Measurements from ENCODE around the gene PRODH2. TPM values are rescaled to one million over a fixed set of nuclear protein-coding genes. Genes with fewer than 3 reads are reported as not detected.

Gene PRODH2
- total and polyA plus RNA-seq, 2 of the 13 experiments (the other 11 are each of a cell fraction or from before 2014, with no cell fraction given): 86.7 to 118 TPM

DNA sequence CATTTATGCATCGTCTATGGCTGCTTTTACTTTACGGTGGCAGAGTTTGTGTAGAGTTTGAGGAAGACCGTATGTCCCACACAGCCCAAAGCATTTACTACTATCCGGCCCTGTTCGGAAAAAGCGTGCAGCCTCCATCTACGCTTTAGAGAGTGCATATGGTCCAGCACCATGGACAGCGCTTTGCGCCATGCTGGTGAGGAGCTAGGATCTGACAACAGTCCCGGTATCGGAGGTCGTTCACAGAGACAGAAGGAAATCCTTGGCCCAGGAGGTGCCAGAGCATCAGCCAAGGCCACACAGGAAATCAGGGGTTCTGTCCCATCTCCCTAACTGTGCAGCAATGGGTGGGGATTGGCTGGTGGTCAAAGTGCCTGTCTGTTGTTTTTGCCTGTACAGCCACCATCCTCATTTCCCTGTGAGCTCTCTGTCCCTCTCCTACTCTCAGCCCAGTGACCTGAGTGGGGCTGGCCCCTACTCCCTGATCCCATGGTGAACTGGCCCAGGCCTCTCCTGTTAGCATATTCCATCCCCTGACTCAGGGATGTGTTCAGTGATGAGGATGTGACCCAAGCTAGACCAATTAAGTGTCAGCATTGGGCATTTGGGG lies 16.2 kb upstream of the PRODH2 start (continued):
- TF ChIP-seq, protein P1, sequence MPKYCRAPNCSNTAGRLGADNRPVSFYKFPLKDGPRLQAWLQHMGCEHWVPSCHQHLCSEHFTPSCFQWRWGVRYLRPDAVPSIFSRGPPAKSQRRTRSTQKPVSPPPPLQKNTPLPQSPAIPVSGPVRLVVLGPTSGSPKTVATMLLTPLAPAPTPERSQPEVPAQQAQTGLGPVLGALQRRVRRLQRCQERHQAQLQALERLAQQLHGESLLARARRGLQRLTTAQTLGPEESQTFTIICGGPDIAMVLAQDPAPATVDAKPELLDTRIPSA (CRISPR knock-in tag; IDR thresholded peaks at IDR 0.05; ENCODE audit: borderline replicate concordance): no peak
- TF ChIP-seq, protein P2, sequence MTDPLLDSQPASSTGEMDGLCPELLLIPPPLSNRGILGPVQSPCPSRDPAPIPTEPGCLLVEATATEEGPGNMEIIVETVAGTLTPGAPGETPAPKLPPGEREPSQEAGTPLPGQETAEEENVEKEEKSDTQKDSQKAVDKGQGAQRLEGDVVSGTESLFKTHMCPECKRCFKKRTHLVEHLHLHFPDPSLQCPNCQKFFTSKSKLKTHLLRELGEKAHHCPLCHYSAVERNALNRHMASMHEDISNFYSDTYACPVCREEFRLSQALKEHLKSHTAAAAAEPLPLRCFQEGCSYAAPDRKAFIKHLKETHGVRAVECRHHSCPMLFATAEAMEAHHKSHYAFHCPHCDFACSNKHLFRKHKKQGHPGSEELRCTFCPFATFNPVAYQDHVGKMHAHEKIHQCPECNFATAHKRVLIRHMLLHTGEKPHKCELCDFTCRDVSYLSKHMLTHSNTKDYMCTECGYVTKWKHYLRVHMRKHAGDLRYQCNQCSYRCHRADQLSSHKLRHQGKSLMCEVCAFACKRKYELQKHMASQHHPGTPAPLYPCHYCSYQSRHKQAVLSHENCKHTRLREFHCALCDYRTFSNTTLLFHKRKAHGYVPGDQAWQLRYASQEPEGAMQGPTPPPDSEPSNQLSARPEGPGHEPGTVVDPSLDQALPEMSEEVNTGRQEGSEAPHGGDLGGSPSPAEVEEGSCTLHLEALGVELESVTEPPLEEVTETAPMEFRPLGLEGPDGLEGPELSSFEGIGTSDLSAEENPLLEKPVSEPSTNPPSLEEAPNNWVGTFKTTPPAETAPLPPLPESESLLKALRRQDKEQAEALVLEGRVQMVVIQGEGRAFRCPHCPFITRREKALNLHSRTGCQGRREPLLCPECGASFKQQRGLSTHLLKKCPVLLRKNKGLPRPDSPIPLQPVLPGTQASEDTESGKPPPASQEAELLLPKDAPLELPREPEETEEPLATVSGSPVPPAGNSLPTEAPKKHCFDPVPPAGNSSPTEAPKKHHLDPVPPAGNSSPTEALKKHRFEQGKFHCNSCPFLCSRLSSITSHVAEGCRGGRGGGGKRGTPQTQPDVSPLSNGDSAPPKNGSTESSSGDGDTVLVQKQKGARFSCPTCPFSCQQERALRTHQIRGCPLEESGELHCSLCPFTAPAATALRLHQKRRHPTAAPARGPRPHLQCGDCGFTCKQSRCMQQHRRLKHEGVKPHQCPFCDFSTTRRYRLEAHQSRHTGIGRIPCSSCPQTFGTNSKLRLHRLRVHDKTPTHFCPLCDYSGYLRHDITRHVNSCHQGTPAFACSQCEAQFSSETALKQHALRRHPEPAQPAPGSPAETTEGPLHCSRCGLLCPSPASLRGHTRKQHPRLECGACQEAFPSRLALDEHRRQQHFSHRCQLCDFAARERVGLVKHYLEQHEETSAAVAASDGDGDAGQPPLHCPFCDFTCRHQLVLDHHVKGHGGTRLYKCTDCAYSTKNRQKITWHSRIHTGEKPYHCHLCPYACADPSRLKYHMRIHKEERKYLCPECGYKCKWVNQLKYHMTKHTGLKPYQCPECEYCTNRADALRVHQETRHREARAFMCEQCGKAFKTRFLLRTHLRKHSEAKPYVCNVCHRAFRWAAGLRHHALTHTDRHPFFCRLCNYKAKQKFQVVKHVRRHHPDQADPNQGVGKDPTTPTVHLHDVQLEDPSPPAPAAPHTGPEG (CRISPR knock-in tag; IDR thresholded peaks at IDR 0.05): 0 out of 2 replicates have a peak, but pooled peaks have one; percentile 64
- TF ChIP-seq ZNF724P (CRISPR knock-in tag; IDR thresholded peaks at IDR 0.05; ENCODE audit: borderline replicate concordance) (peak; percentile 44; the same call in 1 of the 2 replicates), SRSF1 (optimal IDR thresholded peaks at IDR 0.05; ENCODE audit: low read depth, low read length) (no peak), ZNF138 (CRISPR knock-in tag; IDR thresholded peaks at IDR 0.05; ENCODE audit: low read depth) (peak; percentile 91), GLI4 (CRISPR knock-in tag; IDR thresholded peaks at IDR 0.05; ENCODE audit: borderline replicate concordance) (peak; percentile 91), AHR (CRISPR knock-in tag; IDR thresholded peaks at IDR 0.05) (peak; percentile 96; the same call in 1 of the 2 replicates), CHCHD3 (CRISPR knock-in tag; IDR thresholded peaks at IDR 0.05) (no peak), STAT5B (CRISPR knock-in tag; IDR thresholded peaks at IDR 0.05) (peak; percentile 96), RFXANK (CRISPR knock-in tag; IDR thresholded peaks at IDR 0.05) (peak; percentile 84; the same call in 1 of the 2 replicates), FOXO1 (CRISPR knock-in tag; IDR thresholded peaks at IDR 0.05) (peak; percentile 57; the same call in 1 of the 2 replicates), SRY (CRISPR knock-in tag; IDR thresholded peaks at IDR 0.05) (peak; percentile 99), ZNF674 (CRISPR knock-in tag; IDR thresholded peaks at IDR 0.05; ENCODE audit: low read depth) (no peak)
- TF ChIP-seq, protein P3, sequence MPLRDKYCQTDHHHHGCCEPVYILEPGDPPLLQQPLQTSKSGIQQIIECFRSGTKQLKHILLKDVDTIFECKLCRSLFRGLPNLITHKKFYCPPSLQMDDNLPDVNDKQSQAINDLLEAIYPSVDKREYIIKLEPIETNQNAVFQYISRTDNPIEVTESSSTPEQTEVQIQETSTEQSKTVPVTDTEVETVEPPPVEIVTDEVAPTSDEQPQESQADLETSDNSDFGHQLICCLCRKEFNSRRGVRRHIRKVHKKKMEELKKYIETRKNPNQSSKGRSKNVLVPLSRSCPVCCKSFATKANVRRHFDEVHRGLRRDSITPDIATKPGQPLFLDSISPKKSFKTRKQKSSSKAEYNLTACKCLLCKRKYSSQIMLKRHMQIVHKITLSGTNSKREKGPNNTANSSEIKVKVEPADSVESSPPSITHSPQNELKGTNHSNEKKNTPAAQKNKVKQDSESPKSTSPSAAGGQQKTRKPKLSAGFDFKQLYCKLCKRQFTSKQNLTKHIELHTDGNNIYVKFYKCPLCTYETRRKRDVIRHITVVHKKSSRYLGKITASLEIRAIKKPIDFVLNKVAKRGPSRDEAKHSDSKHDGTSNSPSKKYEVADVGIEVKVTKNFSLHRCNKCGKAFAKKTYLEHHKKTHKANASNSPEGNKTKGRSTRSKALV (CRISPR knock-in tag; IDR thresholded peaks at IDR 0.05): no peak
- TF ChIP-seq, protein P4, sequence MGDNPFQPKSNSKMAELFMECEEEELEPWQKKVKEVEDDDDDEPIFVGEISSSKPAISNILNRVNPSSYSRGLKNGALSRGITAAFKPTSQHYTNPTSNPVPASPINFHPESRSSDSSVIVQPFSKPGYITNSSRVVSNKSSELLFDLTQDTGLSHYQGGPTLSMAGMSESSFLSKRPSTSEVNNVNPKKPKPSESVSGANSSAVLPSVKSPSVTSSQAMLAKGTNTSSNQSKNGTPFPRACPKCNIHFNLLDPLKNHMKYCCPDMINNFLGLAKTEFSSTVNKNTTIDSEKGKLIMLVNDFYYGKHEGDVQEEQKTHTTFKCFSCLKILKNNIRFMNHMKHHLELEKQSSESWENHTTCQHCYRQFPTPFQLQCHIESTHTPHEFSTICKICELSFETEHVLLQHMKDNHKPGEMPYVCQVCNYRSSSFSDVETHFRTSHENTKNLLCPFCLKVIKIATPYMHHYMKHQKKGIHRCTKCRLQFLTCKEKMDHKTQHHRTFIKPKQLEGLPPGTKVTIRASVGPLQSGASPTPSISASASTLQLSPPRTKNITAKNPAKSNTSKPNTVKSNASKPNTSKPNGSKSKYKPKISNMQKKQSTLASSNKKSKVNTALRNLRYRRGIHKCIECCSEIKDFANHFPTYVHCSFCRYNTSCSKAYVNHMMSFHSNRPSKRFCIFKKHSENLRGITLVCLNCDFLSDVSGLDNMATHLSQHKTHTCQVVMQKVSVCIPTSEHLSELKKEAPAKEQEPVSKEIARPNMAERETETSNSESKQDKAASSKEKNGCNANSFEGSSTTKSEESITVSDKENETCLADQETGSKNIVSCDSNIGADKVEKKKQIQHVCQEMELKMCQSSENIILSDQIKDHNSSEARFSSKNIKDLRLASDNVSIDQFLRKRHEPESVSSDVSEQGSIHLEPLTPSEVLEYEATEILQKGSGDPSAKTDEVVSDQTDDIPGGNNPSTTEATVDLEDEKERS (CRISPR knock-in tag; IDR thresholded peaks at IDR 0.05): peak; percentile 91
- TF ChIP-seq, protein P5, sequence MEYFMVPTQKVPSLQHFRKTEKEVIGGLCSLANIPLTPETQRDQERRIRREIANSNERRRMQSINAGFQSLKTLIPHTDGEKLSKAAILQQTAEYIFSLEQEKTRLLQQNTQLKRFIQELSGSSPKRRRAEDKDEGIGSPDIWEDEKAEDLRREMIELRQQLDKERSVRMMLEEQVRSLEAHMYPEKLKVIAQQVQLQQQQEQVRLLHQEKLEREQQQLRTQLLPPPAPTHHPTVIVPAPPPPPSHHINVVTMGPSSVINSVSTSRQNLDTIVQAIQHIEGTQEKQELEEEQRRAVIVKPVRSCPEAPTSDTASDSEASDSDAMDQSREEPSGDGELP (IDR thresholded peaks at IDR 0.05; ENCODE audit: borderline replicate concordance, low read depth): no peak
